Muscle of leg (tissue), 11 donors: ENCODE results near the gene SPIRE2. TPM values are rescaled to one million over a fixed set of nuclear protein-coding genes. Genes with fewer than 3 reads are reported as not detected.

Experiments used
- DNase-seq: peaks from one replicate; pipeline ENCODE4 v3.0.0; 2013
- H3K27ac ChIP-seq: one replicate; pipeline ENCODE4 v1.5.1; 2013; ENCODE audit warnings: mild to moderate bottlenecking, low read length, control low read depth
- H3K27me3 ChIP-seq: one replicate; pipeline ENCODE4 v1.6.1; 2013; ENCODE audit warnings: low read length; ENCODE audit not compliant: control insufficient read depth, insufficient read depth
- H3K36me3 ChIP-seq: one replicate; pipeline ENCODE4 v1.6.1; 2013; ENCODE audit warnings: low read length; ENCODE audit not compliant: control insufficient read depth, insufficient read depth
- H3K4me1 ChIP-seq: one replicate; pipeline ENCODE4 v1.6.1; 2013; ENCODE audit warnings: low read length; ENCODE audit not compliant: control insufficient read depth, insufficient read depth
- H3K4me3 ChIP-seq: one replicate; pipeline ENCODE4 v1.5.1; 2013; ENCODE audit warnings: low read length, control low read depth
- H3K9me3 ChIP-seq: replicated peaks from 2 replicates; pipeline ENCODE4 v1.6.1; 2013; ENCODE audit warnings: low read depth, low read length; ENCODE audit not compliant: control insufficient read depth
- WGBS: methylation state at CpG from one replicate; pipeline ENCODE4 v1.1.5; 2013; ENCODE audit warnings: missing lambda C conversion rate; ENCODE audit not compliant: insufficient coverage; 5-methylcytosine and 5-hydroxymethylcytosine counted together
- polyA plus RNA-seq, 8 donors: library from polyadenylated mRNA; unstranded; fragments of 120-200 nt; gene quantifications; one replicate each; pipeline versions ENCODE4 v1.2.1 to v1.2.3, GENCODE V29; 2013; ENCODE audit warnings: inconsistent platforms in 1 of 8, low replicate concordance in 1 of 8; ENCODE audit not compliant: insufficient read length in 8 of 8, insufficient read depth in 1 of 8
- total RNA-seq: library from RNA; stranded (reverse); fragments of 120-200 nt; gene quantifications from one replicate; pipeline ENCODE4 v1.2.4, GENCODE V29; 2013

SPIRE2 gene
- total and polyA plus RNA-seq, 9 donors, result 1.6 to 4.2 (median 3.1) TPM

- WGBS, result 77% methylated on average over 38 of the region's 40 CpGs
- peaks cover 27% of the 10 kb centered on the region for H3K27me3 ChIP-seq
- peaks cover 19% of the 10 kb centered on the region for H3K4me1 ChIP-seq
- DNase-seq, result no peak
- H3K4me3 ChIP-seq, result no peak overlapping the region
- no peak overlapping the region for H3K27ac ChIP-seq
- H3K36me3 ChIP-seq, result peaks cover 20% of the 10 kb centered on the region
- no peaks in the 10 kb centered on the region for H3K9me3 ChIP-seq
These were observed 87.3 kb downstream of the SPIRE2 start for GRCh38 chr16:89915303-89916232.

GRCh38 chr16:89917773-89918452 lies 89.6 kb downstream of the SPIRE2 start:
- H3K9me3 ChIP-seq, result no peaks in the 10 kb centered on the region
- 0% methylated on average over 28 of the region's 39 CpGs for WGBS
- H3K27ac ChIP-seq, result no peak overlapping the region
- peaks cover 51% of the 10 kb centered on the region for H3K27me3 ChIP-seq
- peaks cover 35% of the 10 kb centered on the region for H3K4me1 ChIP-seq
- no peaks in the 10 kb centered on the region for H3K36me3 ChIP-seq
- DNase-seq, result no peak
- H3K4me3 ChIP-seq, result peak overlapping the region; percentile 34

GRCh38 chr16:89918453-89919347 lies 90.4 kb downstream of the SPIRE2 start, which contains the start of gene MC1R:
TSS of gene MC1R (plus strand) at chr16:89918862. CDS start at chr16:89919259, 397 bp downstream.
- no peaks in the 10 kb centered on the region for H3K36me3 ChIP-seq
- H3K27me3 ChIP-seq, result peaks cover 55% of the 10 kb centered on the region
- DNase-seq, result peak; percentile 22
- H3K9me3 ChIP-seq, result no peaks in the 10 kb centered on the region
- peaks cover 38% of the 10 kb centered on the region for H3K4me1 ChIP-seq
- peak within 1 kb of the TSS; percentile 34 for H3K4me3 ChIP-seq
- no peak within 1 kb of the TSS for H3K27ac ChIP-seq
- WGBS, result 6% methylated on average over 17 of the region's 23 CpGs

- Histone ChIP-seq H3K4me3 (no peak overlapping the region), H3K4me1 (peaks cover 49% of the 10 kb centered on the region), H3K9me3 (no peaks in the 10 kb centered on the region), H3K27ac (no peak overlapping the region), H3K27me3 (peaks cover 65% of the 10 kb centered on the region), H3K36me3 (no peaks in the 10 kb centered on the region)
- 90% methylated on average over 48 of the region's 52 CpGs for WGBS
- DNase-seq, result no peak
These were observed 91.5 kb downstream of the SPIRE2 start for GRCh38 chr16:89919535-89920406.

- H3K27me3 ChIP-seq, result peaks cover 75% of the 10 kb centered on the region
- H3K4me1 ChIP-seq, result peaks cover 57% of the 10 kb centered on the region
- H3K27ac ChIP-seq, result no peak overlapping the region
- WGBS, result 46% methylated on average over 2 of the region's 6 CpGs
- H3K4me3 ChIP-seq, result no peak overlapping the region
- no peak for DNase-seq
- H3K9me3 ChIP-seq, result no peaks in the 10 kb centered on the region
- H3K36me3 ChIP-seq, result no peaks in the 10 kb centered on the region
These were observed 92.4 kb downstream of the SPIRE2 start for GRCh38 chr16:89920723-89921122.

Other genes starting within 250 kb of the SPIRE2 start
- gene DPEP1, start 214.8 kb upstream of the SPIRE2 start, total RNA-seq, result 0.53 TPM
- gene DPEP1, start 214.8 kb upstream of the SPIRE2 start, polyA plus RNA-seq, result 10 to 100 TPM in 1 of 8 donors, 1 to 10 TPM in 4, under 1 TPM in 3; 0.35 to 10.5 (median 1.1) TPM
- gene CHMP1A, start 170.8 kb upstream of the SPIRE2 start, total RNA-seq, result 38.9 TPM
- gene CHMP1A, start 170.8 kb upstream of the SPIRE2 start, polyA plus RNA-seq, result 10 to 100 TPM; 49.4 to 57.8 (median 52.3) TPM
- 2.7 TPM for gene SPATA33, start 170.6 kb upstream of the SPIRE2 start, total RNA-seq
- 1 to 10 TPM; 4.3 to 7.1 (median 5.0) TPM for gene SPATA33, start 170.6 kb upstream of the SPIRE2 start, polyA plus RNA-seq
- gene CDK10, start 141.8 kb upstream of the SPIRE2 start, total RNA-seq, result 47.5 TPM
- 10 to 100 TPM; 44.4 to 65.0 (median 54.2) TPM for gene CDK10, start 141.8 kb upstream of the SPIRE2 start, polyA plus RNA-seq
- 3.0 TPM for gene SPATA2L, start 126.8 kb upstream of the SPIRE2 start, total RNA-seq
- 1 to 10 TPM; 1.5 to 4.1 (median 2.6) TPM for gene SPATA2L, start 126.8 kb upstream of the SPIRE2 start, polyA plus RNA-seq
- 6.1 TPM for gene VPS9D1, start 107.6 kb upstream of the SPIRE2 start, total RNA-seq
- 10 to 100 TPM in 6 of 8 donors, 1 to 10 TPM in 2; 8.2 to 13.4 (median 11.0) TPM for gene VPS9D1, start 107.6 kb upstream of the SPIRE2 start, polyA plus RNA-seq
- 21.4 TPM for gene ZNF276, start 106.9 kb upstream of the SPIRE2 start, total RNA-seq
- 10 to 100 TPM; 17.1 to 28.2 (median 21.8) TPM for gene ZNF276, start 106.9 kb upstream of the SPIRE2 start, polyA plus RNA-seq
- gene FANCA, start 11.8 kb upstream of the SPIRE2 start, total RNA-seq, result 7.1 TPM
- 10 to 100 TPM; 10.2 to 21.8 (median 14.6) TPM for gene FANCA, start 11.8 kb upstream of the SPIRE2 start, polyA plus RNA-seq
- gene TCF25, start 45.1 kb downstream of the SPIRE2 start, total RNA-seq, result 109 TPM
- gene TCF25, start 45.1 kb downstream of the SPIRE2 start, polyA plus RNA-seq, result 100 to 1,000 TPM; 104 to 141 (median 123) TPM
- 1.6 TPM for gene MC1R, start 90.4 kb downstream of the SPIRE2 start, total RNA-seq
- gene MC1R, start 90.4 kb downstream of the SPIRE2 start, polyA plus RNA-seq, result 1 to 10 TPM; 1.4 to 3.4 (median 2.5) TPM
- gene TUBB3, start 94.9 kb downstream of the SPIRE2 start, total RNA-seq, result 7.1 TPM
- gene TUBB3, start 94.9 kb downstream of the SPIRE2 start, polyA plus RNA-seq, result 10 to 100 TPM in 5 of 8 donors, 1 to 10 TPM in 3; 7.9 to 20.1 (median 10.9) TPM
- 34.6 TPM for gene DEF8, start 120.3 kb downstream of the SPIRE2 start, total RNA-seq
- 10 to 100 TPM; 31.6 to 39.5 (median 36.6) TPM for gene DEF8, start 120.3 kb downstream of the SPIRE2 start, polyA plus RNA-seq
- 2.7 TPM for gene DBNDD1, start 191.0 kb downstream of the SPIRE2 start, total RNA-seq
- gene DBNDD1, start 191.0 kb downstream of the SPIRE2 start, polyA plus RNA-seq, result 10 to 100 TPM in 7 of 8 donors, 1 to 10 TPM in 1; 9.4 to 16.6 (median 11.2) TPM
- gene PRDM7, start 248.9 kb downstream of the SPIRE2 start, total RNA-seq, result not detected
- gene PRDM7, start 248.9 kb downstream of the SPIRE2 start, polyA plus RNA-seq, result under 1 TPM in 1 of 8 donors, not detected in 7; 0.19 TPM